Endodermal cell (in vitro differentiated cells): ENCODE measurements around the gene SLC6A1. TPM values are rescaled to one million over a fixed set of nuclear protein-coding genes. Genes with fewer than 3 reads are reported as not detected.
"Not testable (repeated sequence)": the region's sequence is repeated elsewhere in the genome, so short reads cannot be mapped to it uniquely, and the experiment has no call there.

ENCODE experiments used
- DNase-seq: peaks from one replicate; pipeline ENCODE4 v3.0.0-alpha.2; 2017
- H3K27ac ChIP-seq: 2 replicates; pipeline ENCODE4 v1.5.1; 2013; ENCODE audit warnings: mild to moderate bottlenecking, low read depth, low read length, moderate library complexity
- H3K27me3 ChIP-seq: 2 replicates; pipeline ENCODE4 v1.6.1; 2013; ENCODE audit warnings: mild to moderate bottlenecking, low read length, moderate library complexity; ENCODE audit not compliant: insufficient read depth, control insufficient read depth, poor library complexity, severe bottlenecking
- H3K36me3 ChIP-seq: 2 replicates; pipeline ENCODE4 v1.7.0; 2013; ENCODE audit warnings: mild to moderate bottlenecking, low read length, moderate library complexity; ENCODE audit not compliant: control insufficient read depth, insufficient read depth
- H3K4me1 ChIP-seq: one replicate; pipeline ENCODE4 v1.7.0; 2013; ENCODE audit warnings: low read length; ENCODE audit not compliant: control insufficient read depth, insufficient read depth
- H3K4me3 ChIP-seq: 2 replicates; pipeline ENCODE4 v1.5.1; 2013; ENCODE audit warnings: mild to moderate bottlenecking, low read length, moderate library complexity
- H3K9ac ChIP-seq: 2 replicates; pipeline ENCODE4 v1.6.1; 2013; ENCODE audit warnings: mild to moderate bottlenecking, low read length, moderate library complexity; ENCODE audit not compliant: poor library complexity, severe bottlenecking; ENCODE audit errors: extremely low read depth
- H3K9me3 ChIP-seq: 2 replicates; pipeline ENCODE4 v1.6.1; 2013; ENCODE audit warnings: mild to moderate bottlenecking, low read length, moderate library complexity; ENCODE audit not compliant: control insufficient read depth
- H3K27ac Mint-ChIP-seq: 2 replicates; pipeline ENCODE4 v1.8.0; 2020; ENCODE audit warnings: mixed read lengths
- H3K27me3 Mint-ChIP-seq: 2 replicates; pipeline ENCODE4 v1.8.0; 2021; ENCODE audit warnings: mild to moderate bottlenecking, mixed read lengths; ENCODE audit not compliant: insufficient read depth
- H3K36me3 Mint-ChIP-seq: 2 replicates; pipeline ENCODE4 v1.8.0; 2020; ENCODE audit warnings: low read depth, mixed read lengths
- H3K4me1 Mint-ChIP-seq: 2 replicates; pipeline ENCODE4 v1.8.0; 2020; ENCODE audit warnings: mixed read lengths
- H3K4me3 Mint-ChIP-seq: 2 replicates; pipeline ENCODE4 v1.8.0; 2020; ENCODE audit warnings: mild to moderate bottlenecking, moderate library complexity, mixed read lengths
- H3K9me3 Mint-ChIP-seq: 2 replicates; pipeline ENCODE4 v1.8.0; 2020; ENCODE audit warnings: mild to moderate bottlenecking, mixed read lengths
- WGBS, 2 experiments: methylation state at CpG; one replicate each; pipeline versions ENCODE4 v1.1.5 to v1.1.7; 2013; ENCODE audit warnings: missing lambda C conversion rate in 2 of 2, mixed read lengths in 1 of 2; ENCODE audit not compliant: insufficient coverage in 1 of 2, insufficient read length in 1 of 2; 5-methylcytosine and 5-hydroxymethylcytosine counted together
- total RNA-seq, 2 donors: library from RNA; stranded (reverse); fragmentation: NEBNext Ultra II Directional in 1 of 2; extraction: Animal tissue kit (Norgen Biotek cat#: 25700) in 1 of 2; gene quantifications; 2 replicates in 1 of 2; 3 replicates in 1 of 2; pipeline ENCODE4 v1.2.1, GENCODE V29; 2021
- TF ChIP-seq, protein P1 (sequence below): fragments of 200-600 bp; sonication (generic); conservative IDR thresholded peaks from 2 replicates; pipeline ENCODE4 v1.5.0; 2021; ENCODE audit warnings: antibody characterized with exemption, mild to moderate bottlenecking

Gene SLC6A1
- total RNA-seq, 2 donors from 2014 or later: 0.42 to 3.6 TPM

DNA sequence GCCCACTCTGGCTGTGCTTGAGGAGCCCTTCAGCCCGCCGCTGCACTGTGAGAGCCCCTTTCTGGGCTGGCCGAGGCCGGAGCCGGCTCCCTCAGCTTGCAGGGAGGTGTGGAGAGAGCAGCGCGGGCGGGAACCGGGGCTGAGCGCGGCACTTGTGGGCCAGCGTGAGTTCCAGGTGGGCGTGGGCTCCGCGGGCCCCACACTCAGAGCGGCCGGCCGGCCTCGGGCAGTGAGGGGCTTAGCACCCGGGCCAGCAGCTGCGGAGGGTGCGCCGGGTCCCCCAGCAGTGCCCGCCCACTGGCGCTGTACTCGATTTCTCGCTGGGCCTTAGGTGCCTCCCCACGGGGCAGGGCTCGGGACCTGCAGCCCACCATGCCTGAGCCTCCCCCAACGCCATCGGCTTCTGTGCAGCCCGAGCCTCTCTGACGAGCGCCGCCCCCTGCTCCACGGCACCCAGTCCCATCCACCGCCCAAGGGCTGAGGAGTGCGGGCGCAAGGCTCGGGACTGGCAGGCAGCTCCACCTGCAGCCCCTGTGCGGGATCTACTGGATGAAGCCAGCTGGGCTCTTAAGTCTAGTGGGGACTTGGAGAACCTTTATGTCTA is 68.8 kb downstream of the SLC6A1 start:
- H3K27ac ChIP-seq, H3K27ac Mint-ChIP-seq, H3K4me1 Mint-ChIP-seq, H3K9me3 ChIP-seq, H3K9ac ChIP-seq, H3K36me3 Mint-ChIP-seq, H3K4me3 ChIP-seq, H3K4me1 ChIP-seq, H3K27me3 ChIP-seq, H3K36me3 ChIP-seq: not testable (repeated sequence)
- peaks cover 46% of the 10 kb centered on the region for H3K27me3 Mint-ChIP-seq
- TF ChIP-seq, protein P1, sequence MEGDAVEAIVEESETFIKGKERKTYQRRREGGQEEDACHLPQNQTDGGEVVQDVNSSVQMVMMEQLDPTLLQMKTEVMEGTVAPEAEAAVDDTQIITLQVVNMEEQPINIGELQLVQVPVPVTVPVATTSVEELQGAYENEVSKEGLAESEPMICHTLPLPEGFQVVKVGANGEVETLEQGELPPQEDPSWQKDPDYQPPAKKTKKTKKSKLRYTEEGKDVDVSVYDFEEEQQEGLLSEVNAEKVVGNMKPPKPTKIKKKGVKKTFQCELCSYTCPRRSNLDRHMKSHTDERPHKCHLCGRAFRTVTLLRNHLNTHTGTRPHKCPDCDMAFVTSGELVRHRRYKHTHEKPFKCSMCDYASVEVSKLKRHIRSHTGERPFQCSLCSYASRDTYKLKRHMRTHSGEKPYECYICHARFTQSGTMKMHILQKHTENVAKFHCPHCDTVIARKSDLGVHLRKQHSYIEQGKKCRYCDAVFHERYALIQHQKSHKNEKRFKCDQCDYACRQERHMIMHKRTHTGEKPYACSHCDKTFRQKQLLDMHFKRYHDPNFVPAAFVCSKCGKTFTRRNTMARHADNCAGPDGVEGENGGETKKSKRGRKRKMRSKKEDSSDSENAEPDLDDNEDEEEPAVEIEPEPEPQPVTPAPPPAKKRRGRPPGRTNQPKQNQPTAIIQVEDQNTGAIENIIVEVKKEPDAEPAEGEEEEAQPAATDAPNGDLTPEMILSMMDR: peak; percentile 55
- H3K9me3 Mint-ChIP-seq: peaks cover 34% of the 10 kb centered on the region
- 80 to 94% methylated on average over 16 to 41 of the region's 41 CpGs for WGBS, 2 experiments
- H3K4me3 Mint-ChIP-seq: peak overlapping the region; percentile 50
- peak; percentile 85 for DNase-seq

DNA sequence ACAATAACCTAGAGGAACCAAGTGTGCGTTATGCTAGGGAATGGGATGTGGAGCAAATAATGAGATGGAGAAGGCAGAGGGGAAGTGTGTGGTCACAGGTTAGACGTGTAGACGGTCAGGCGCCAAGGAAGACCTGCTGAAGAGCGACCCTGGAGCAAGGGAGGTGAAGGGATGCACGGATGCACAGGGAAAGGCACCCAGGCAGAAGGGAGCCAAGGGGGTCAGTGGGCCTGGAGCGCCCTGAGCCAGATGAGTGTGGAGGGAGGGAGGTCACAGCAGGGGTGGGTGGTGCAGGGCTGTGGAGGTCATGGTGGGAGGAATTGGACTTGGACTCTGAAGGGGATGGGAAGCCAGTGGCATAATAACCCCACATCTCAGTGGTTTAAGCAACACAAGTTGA is 70.2 kb downstream of the SLC6A1 start:
- no peak for DNase-seq
- Mint-ChIP-seq H3K4me3 (no peak overlapping the region), H3K4me1 (no peaks in the 10 kb centered on the region), H3K9me3 (peaks cover 41% of the 10 kb centered on the region), H3K36me3 (no peaks in the 10 kb centered on the region), H3K27ac (no peak overlapping the region), H3K27me3 (peaks cover 38% of the 10 kb centered on the region)
- Histone ChIP-seq H3K36me3 (no peaks in the 10 kb centered on the region), H3K27ac (no peak overlapping the region), H3K27me3 (no peaks in the 10 kb centered on the region), H3K9me3 (peaks cover 6% of the 10 kb centered on the region), H3K4me1 (no peaks in the 10 kb centered on the region), H3K4me3 (no peak overlapping the region), H3K9ac (no peak overlapping the region)
- 91 to 97% methylated on average over 6 to 7 of the region's 7 CpGs for WGBS, 2 experiments
- TF ChIP-seq, protein P1: no peak

DNA sequence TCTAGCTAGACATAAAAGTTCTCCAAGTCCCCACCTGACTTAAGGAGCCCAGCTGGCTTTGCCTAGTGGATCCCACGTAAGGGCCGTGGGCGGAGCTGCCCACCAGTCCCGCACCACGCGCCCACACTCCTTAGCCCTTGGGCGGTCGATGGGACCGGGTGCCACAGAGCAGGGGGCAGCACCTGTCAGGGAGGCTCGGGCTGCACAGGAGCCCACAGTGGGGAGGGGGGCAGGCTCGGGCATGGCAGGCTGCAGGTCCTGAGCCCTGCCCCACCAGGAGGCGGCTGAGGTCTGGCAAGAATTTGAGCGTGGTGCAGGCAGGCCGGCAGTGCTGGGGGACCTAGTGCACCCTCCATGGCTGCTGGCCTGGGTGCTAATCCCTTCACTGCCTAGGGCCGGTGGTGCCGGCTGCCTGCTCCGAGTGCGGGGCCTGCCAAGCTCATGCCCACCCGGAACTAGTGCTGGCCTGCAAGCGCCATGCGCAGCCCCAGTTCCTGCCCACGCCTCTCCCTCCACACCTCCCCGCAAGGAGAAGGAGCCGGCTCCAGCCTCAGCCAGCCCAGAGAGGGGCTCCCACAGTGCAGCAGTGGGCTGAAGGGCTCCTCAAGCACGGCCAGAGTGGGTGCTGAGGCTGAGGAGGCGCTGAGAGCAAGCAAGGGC is 78.7 kb downstream of the SLC6A1 start:
- H3K9me3 ChIP-seq: no peaks in the 10 kb centered on the region
- Mint-ChIP-seq H3K36me3 (no peaks in the 10 kb centered on the region), H3K4me3 (no peak overlapping the region), H3K4me1 (no peaks in the 10 kb centered on the region), H3K27me3 (peaks cover 23% of the 10 kb centered on the region), H3K9me3 (peaks cover 63% of the 10 kb centered on the region), H3K27ac (no peak overlapping the region)
- no peak for DNase-seq
- no peaks in the 10 kb centered on the region for H3K36me3 ChIP-seq
- TF ChIP-seq, protein P1: no peak
- no peak overlapping the region for H3K9ac ChIP-seq
- H3K4me1 ChIP-seq: no peaks in the 10 kb centered on the region
- H3K27ac ChIP-seq: no peak overlapping the region
- no peak overlapping the region for H3K4me3 ChIP-seq
- 87 to 92% methylated on average over 17 to 26 of the region's 26 CpGs for WGBS, 2 experiments
- H3K27me3 ChIP-seq: peaks cover 9% of the 10 kb centered on the region
